DMS79 treated with DMSO at 0.1 percent for 48 hours (cell line): ENCODE measurements around the gene NUCB2.

Experiments used
- DNase-seq: peaks from one replicate; lab custom pipeline; 2025; lab: John Stamatoyannopoulos, UW

The NUCB2 gene

GRCh38 chr11:17268902-17269301, 7.6 kb upstream of the NUCB2 start:
- no peak for DNase-seq

GRCh38 chr11:17272801-17273200, 3.7 kb upstream of the NUCB2 start:
- DNase-seq = no peak

GRCh38 chr11:17273211-17273610, 3.3 kb upstream of the NUCB2 start:
- no peak for DNase-seq

GRCh38 chr11:17273668-17274282, 2.8 kb upstream of the NUCB2 start:
- no peak for DNase-seq

- no peak for DNase-seq
These were observed 921 bp upstream of the NUCB2 start for GRCh38 chr11:17275400-17276235.

GRCh38 chr11:17277024-17277584, 565 bp downstream of the NUCB2 start:
- peak; percentile 68 for DNase-seq

- DNase-seq = no peak
These were observed 4.1 kb downstream of the NUCB2 start for GRCh38 chr11:17280494-17281127.

- DNase-seq = no peak
These were observed 9.8 kb downstream of the NUCB2 start for GRCh38 chr11:17286332-17286731.

- DNase-seq = no peak
These were observed 10.5 kb downstream of the NUCB2 start for GRCh38 chr11:17287058-17287457.

GRCh38 chr11:17291710-17292109, 15.2 kb downstream of the NUCB2 start:
- no peak for DNase-seq

GRCh38 chr11:17293311-17293710, 16.8 kb downstream of the NUCB2 start:
- DNase-seq = no peak

GRCh38 chr11:17294033-17294432, 17.5 kb downstream of the NUCB2 start:
- no peak for DNase-seq

GRCh38 chr11:17296852-17297559, 20.5 kb downstream of the NUCB2 start:
- DNase-seq = no peak

GRCh38 chr11:17298302-17298701, 21.8 kb downstream of the NUCB2 start:
- DNase-seq = no peak

GRCh38 chr11:17300372-17300771, 23.8 kb downstream of the NUCB2 start:
- DNase-seq = no peak

GRCh38 chr11:17313349-17314231, 37.1 kb downstream of the NUCB2 start:
- no peak for DNase-seq

- DNase-seq = peak; percentile 58
These were observed 37.7 kb downstream of the NUCB2 start for GRCh38 chr11:17314232-17314547.

GRCh38 chr11:17314904-17315426, 38.4 kb downstream of the NUCB2 start:
- no peak for DNase-seq

GRCh38 chr11:17328871-17329494, 52.4 kb downstream of the NUCB2 start:
- DNase-seq = peak; percentile 71

- DNase-seq = no peak
These were observed 55.1 kb downstream of the NUCB2 start for GRCh38 chr11:17331669-17332068.
